GM19468 (cell line): ENCODE data around the gene SPX.

ENCODE experiments used
- ATAC-seq: cut with Tn5 transposase; IDR thresholded peaks from one replicate; pipeline ENCODE4 v1.9.1; 2021; ENCODE audit warnings: mild to moderate bottlenecking, moderate library complexity, moderate number of reproducible peaks; ENCODE audit not compliant: unreplicated experiment; ENCODE audit errors: extremely low read depth

Gene SPX

DNA sequence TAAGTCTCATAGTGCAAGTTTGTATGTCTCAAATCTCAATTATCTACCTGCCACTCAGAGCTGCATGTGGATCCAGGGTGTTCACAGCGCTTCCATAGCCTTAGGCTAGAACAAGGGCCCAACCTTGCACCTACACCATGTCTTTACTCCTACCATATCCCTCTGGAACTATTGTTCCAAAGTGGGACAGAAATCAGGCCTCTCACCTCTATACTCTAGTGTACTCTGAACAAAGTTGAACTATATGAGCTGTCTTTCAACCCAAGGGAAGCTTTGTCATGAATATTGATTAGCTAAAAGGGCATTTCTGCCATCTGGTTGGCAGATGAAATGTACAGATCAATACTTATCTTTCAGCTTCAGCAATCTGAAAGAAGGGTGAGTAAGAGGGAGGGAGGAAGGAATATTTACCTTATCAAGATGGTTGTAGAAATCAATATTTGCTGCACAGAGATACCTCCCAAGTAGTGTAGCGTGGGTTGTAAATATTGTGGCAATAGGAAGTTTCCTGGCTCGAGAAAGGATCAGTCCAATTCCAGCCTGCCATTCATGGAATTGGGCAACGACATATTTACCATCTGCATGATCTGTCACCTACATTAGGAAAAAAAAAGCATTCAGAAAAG, 47.8 kb downstream of the SPX start:
- ATAC-seq, result no peak

DNA sequence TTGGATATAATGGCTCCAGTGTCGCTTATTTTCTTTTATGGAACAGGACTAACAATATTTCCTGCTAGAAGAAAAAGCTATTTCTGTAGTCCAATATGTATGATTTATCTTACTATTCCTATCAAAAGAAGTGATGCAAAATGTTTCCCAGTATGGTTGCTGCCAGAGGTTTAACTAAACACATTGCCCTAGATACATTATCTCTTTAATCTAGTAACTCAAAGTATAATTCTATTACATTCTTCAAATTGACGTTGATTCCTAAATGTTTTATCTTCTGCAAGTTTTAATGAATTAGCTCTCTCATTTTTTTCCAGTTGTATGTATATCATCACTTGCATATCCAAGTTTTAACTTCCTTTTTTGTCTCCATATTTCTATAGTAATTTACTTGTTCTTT, 50.3 kb downstream of the SPX start:
- ATAC-seq, result no peak

DNA sequence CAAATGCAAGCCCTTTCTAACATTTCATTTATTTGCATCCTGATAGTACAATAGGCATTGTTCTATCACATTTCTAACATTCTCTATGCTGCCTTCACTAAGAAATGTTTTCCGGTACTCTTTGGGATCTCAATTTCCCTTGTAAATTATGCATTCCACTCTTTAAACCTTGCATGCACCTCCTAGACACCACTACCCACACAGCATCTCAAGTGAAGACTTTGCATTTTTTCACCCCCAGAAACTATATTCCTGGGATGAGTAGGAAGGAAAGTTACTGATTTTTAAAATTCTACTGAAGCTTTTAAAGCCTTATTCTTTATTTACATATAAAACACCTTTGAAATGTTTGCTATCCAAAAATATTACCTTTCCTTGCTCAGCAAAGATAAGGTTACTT, 51.4 kb downstream of the SPX start:
- no peak for ATAC-seq

GRCh38 chr12:21580748-21581516, 54.8 kb downstream of the SPX start:
- ATAC-seq, result no peak
